Hippocampal formation (tissue), 2 donors: ENCODE measurements around the gene ANKS1B.
A peak's percentile ranks its signal among the peaks of the same experiment; 100 is the strongest.

Experiments used
- DNase-seq, 2 donors: peaks; one replicate each; lab custom pipeline; 2025; lab: John Stamatoyannopoulos, UW

Gene ANKS1B

GRCh38 chr12:99128246-99128802 lies 856.4 kb downstream of the ANKS1B start:
- DNase-seq: no peak

DNA sequence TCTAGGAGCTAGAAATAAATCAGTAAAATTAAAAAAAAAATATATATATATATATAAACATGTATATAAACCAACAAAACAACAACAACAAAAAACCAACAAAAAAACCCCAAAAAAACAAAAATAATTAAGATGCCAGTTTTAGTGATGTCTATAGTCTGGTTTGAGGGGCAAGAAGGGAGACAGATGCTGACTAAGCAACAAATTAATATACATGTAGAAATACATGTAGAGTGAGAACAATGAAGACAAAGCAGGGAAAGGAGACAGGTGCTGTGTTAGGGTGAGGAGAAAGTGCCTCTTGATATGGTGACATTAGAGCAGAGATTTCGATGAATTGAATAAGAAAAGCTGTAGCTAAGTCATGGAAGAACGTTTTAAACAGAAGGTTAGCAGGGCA lies 861.8 kb downstream of the ANKS1B start:
- no peak for DNase-seq

DNA sequence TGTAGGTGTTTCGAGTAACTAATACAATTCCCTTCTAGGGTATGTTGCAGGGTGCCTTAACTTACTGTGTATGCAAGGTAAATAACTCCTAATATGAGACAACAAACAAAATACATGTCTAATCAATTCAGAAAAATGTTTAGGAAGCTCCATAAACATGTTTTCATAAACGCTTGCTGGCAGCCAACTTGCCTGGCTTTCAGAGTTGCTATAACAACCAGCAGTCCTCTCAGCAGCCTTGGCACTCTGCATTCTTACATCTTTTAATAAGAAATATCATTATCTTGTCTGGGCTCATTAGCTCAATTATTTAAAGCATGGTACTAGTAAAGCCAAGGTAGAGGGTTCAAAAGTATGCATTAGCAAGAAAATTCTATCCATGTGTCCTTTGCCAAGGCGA lies 862.2 kb downstream of the ANKS1B start:
- DNase-seq: no peak

GRCh38 chr12:99121546-99121945 lies 863.2 kb downstream of the ANKS1B start:
- no peak for DNase-seq

GRCh38 chr12:99119943-99120342 lies 864.8 kb downstream of the ANKS1B start:
- no peak for DNase-seq

- DNase-seq: no peak
Measured at GRCh38 chr12:99119449-99119848, 865.3 kb downstream of the ANKS1B start.

- DNase-seq: peak in 1 of 2 donors; percentile 45
Measured at GRCh38 chr12:99111600-99111999, 873.1 kb downstream of the ANKS1B start.

- DNase-seq: no peak
Measured at GRCh38 chr12:99110868-99111267, 873.9 kb downstream of the ANKS1B start.

DNA sequence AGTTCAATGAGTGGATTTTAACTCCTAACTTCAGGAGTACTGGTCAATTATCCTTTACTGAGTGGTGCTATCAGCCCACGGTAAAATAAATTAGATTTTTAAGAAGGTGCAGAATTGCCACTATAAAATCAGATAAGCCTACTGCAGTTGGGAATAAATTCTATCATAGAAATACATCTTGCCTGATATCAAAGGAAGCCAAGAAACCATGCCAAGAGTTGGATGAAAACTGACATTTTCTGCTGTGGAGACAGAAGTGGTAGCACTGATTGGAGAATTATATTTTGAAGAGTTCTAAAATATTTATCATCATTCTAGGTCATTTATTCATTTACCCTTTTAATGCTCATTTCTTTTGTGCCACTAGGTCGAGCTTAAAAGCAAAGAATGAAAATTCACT lies 874.5 kb downstream of the ANKS1B start:
- DNase-seq: no peak

DNA sequence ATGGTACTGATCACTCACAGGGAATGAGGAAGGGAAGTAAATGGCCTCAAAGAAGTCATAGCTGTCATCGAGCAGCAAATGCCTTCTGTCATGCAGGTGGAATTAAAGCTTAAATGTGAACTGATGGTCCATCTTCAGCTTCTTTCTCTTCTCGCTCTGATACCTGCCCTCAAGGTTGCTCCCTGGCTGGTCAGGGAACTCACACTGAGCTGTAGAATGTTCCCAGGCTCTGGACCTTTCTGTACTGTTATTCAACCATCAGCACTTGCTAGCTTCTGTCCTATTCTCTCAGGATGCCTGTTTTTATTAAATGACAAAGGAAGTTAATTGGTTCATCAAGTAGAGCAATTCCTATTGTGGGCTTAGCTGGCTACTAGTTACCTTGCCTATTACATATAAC lies 875.8 kb downstream of the ANKS1B start:
- no peak for DNase-seq

DNA sequence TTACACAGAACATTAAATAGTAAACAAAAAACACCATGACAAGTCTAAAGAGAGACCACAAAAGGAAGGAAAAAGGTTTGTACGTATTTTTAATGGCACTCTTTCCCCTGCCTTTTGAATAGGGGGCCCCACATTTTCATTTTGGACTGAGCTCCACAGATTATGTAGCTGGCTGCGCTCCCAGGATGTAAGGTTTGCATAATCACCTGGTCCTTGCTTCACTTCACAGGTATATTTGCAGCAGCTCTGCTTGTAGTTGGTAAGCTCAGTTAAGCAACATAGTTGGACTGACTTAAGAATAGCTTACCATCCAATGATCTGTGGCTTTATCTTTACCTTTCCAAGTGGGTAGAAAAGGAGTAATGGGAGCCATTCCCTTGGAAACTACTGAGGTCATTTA lies 885.0 kb downstream of the ANKS1B start:
- no peak for DNase-seq

- peak in 1 of 2 donors; percentile 11 for DNase-seq
Measured at GRCh38 chr12:99097171-99097570, 887.6 kb downstream of the ANKS1B start.

DNA sequence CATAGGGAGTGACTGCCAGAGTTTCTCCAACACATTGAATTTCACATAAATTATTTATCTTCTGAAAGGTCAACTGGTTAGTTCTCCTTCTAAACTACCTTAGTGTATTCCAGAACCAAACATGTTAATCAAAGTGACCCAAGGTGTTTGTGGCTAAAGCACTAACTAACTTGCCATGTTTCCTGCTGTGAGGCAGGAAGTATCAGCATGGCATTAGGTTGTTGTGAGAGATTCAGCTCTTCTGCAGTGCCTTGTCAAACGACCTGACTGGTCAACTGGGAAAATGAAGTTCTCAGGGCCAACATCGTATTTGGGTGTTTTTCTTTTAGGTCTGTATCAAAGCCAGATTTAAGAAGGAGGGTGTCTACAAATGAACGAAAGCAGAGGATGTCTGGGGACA lies 891.6 kb downstream of the ANKS1B start:
- no peak for DNase-seq

- no peak for DNase-seq
Measured at GRCh38 chr12:99092100-99092851, 892.5 kb downstream of the ANKS1B start.

DNA sequence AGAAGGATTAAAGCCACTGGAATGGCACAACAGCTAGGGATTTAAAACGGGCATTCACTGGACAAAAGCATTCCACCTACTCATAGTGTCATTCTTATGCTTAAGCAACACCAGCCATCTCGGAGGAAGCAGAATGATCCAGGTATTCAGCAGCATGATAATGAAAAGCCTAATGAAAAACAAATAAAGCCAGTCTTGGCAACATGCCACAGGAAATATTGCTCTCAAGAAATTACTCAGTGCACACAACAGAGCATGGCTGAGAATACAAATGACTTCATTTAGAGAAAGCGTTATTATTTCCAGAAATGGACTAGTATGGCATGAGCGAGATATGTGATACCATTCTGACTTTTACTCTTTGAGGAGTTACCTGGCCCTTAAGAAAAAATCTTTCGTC lies 897.5 kb downstream of the ANKS1B start:
- no peak for DNase-seq

GRCh38 chr12:99079811-99080210 lies 904.9 kb downstream of the ANKS1B start:
- no peak for DNase-seq

DNA sequence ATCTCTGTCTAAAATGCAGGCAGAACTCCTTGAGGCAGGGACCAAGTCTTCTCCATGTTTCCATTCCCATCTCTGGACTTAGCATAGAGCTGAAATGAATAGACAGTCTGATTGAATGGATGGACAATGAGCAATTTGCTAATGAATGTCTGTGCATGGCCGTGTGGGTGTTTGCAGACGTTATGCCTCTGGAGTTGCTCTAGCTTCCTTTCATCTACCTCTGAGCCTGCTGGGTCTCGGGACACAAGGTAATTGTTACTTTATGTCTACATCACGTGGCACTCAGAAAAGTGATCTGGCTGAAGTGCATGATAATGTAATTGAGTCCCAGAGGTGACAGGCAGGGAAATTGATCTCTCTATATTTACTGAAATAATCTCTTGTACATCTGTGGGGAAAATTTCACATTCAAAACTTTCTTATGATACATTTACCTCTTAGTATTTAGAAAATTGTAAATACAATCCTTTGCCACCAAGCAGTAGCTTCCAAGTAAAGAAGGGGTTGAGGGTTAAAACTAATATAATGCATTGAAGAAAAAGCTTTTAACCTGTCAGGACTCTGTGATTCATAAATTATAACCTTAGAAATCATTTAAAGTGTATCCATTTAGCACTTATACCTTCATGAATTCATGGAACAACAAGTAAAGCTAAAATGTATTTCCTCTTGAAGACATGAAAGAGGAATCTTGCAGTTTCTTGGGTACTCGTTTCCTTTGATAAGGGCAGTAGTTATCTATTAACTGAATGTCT lies 915.6 kb downstream of the ANKS1B start:
- DNase-seq: no peak

DNA sequence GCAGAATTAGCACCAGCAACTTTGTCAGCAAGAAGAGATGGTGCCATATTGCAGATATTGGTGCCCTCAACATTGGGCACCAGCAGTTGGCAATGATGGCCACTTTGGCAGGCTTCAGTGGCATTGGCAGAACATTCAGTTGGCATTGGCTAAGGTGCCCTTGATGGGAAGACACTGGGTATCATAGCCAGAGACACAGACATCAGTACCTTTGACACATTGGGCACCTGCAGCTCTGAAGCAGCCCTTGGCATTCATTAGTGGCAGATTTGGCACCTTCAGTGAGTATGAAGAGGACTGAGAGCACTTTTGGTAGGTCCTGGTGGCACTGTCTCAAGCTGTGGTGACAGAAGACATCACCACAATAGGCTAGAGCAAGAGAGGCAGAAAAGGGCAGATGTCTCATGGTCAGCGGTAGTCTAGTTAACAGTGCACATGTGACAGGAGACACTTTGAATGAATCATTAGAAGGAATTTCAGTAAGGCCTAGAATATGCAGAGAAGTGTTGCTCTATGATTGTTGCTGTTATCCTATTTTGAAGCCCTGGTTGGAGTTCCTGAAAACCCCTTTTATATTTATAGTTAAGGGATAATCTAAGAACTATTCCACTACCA lies 917.5 kb downstream of the ANKS1B start:
- no peak for DNase-seq

- DNase-seq: no peak
Measured at GRCh38 chr12:99066726-99067125, 918.0 kb downstream of the ANKS1B start.

- DNase-seq: no peak
Measured at GRCh38 chr12:99063182-99063581, 921.6 kb downstream of the ANKS1B start.

DNA sequence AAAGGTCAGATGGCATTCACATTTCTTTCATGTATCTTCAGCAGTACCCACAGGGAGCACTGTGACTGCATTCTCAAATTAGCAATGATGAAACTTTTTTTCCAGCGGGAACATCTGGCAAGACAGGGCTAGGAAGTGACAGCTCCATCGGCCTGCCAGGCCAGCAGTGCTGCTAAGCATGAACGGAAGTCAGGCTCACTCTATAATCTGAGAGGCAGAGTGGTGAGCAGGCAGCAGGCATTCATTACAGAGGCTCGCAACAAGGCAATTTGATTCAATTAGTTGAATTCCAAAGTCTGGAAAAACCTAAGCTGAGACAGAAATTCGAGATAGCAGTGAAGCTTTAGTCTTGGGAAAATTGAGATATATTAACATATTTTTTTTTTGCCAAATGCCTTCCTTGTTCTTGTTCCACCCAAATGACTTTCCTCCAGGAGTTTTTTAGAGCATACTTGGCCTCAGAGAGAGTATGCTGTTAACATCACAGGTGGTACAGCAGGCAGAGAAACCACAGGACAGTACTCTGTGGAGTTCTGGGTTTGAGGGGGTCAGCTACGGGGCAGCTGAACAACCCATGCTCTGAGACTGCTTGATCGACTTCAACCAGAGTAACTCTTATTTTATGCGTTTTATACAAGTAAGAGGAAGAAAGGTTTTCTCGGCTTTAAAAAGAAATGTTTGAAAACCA lies 924.8 kb downstream of the ANKS1B start:
- DNase-seq: no peak

DNA sequence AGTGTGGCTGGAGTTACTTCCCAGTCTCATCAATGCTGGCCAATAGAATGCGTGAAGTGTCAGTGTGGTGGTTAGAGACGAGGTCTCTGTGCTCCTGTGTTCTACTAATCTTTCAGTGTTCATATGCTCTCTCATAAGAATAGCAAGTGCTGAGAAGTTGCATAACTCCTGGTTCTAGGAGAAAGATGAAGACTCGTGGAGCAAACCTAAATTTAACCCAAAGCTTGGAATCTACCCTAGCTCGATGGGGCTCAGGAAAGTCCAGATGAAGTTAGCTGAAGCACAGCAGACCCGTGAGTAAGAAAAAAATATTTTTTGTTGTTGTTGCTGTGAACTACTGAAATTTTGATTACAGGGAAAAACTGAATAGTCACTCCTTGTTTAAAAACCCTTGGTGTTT lies 927.1 kb downstream of the ANKS1B start:
- DNase-seq: no peak
